ENCODE data around the gene FADS2. TPM values are rescaled to one million over a fixed set of nuclear protein-coding genes. Genes with fewer than 3 reads are reported as not detected.

Gene FADS2
- total RNA-seq, 1 experiment from 2014 or later, result 17.1 TPM

- POLR2A ChIA-PET, result no interaction called here
- no peaks in the 10 kb centered on the region for H3K9me3 ChIP-seq (ENCODE audit: control insufficient read depth in 1 of 2, insufficient read depth in 1 of 2, low read depth in 1 of 2, low read length in 2 of 2)
- H3K4me3 ChIP-seq (replicated peaks in 1 of 2; ENCODE audit: low read depth in 1 of 2, low read length in 2 of 2), result no peak overlapping the region
- H3K9me2 ChIP-seq (ENCODE audit: insufficient read depth), result no peaks in the 10 kb centered on the region
- CTCF ChIA-PET, result no interaction called here
- no peak for TF ChIP-seq EZH2 (IDR thresholded peaks at IDR 0.05)
- TF ChIP-seq SRF (IDR thresholded peaks at IDR 0.05; ENCODE audit: low read depth), result no peak
- RAD21 ChIA-PET (ENCODE audit: low non-redundant PET in 1 of 2, low total read pairs in 2 of 2, uncharacterized antibody in 2 of 2, unreplicated experiment in 2 of 2), result no interaction called here
- no peak for DNase-seq (ENCODE audit: low read depth, low spot score)
- no peaks in the 10 kb centered on the region for H3K79me2 ChIP-seq (ENCODE audit: insufficient read depth, low read length)
- H3K4me2 ChIP-seq (ENCODE audit: low read length), result no peak overlapping the region
- peaks cover 0 to 5% of the 10 kb centered on the region in 2 experiments; a peak in 1 of 4 replicates for H3K4me1 ChIP-seq (ENCODE audit: control insufficient read depth in 1 of 2, insufficient read depth in 2 of 2, low read length in 2 of 2)
- H3K9ac ChIP-seq (ENCODE audit: low read length), result no peak overlapping the region
- H4K20me1 ChIP-seq (ENCODE audit: insufficient read depth), result no peaks in the 10 kb centered on the region
- no peak overlapping the region for H3K27ac ChIP-seq (ENCODE audit: low read depth, low read length)
- no peak overlapping the region for H2AFZ ChIP-seq (ENCODE audit: low read depth, low read length, poor library complexity, severe bottlenecking)
- no peak for ATAC-seq
- intact Hi-C loops (cut with micrococcal nuclease), result no loop called here
- H3K36me3 ChIP-seq (ENCODE audit: control insufficient read depth in 1 of 2, insufficient read depth in 2 of 2, low read length in 2 of 2), result no peaks in the 10 kb centered on the region
- H3K27me3 ChIP-seq (ENCODE audit: insufficient read depth, low read length), result no peaks in the 10 kb centered on the region
- no TSS peak for BruUV-seq (replicated peaks)
These were observed 4.1 kb downstream of the FADS2 start for GRCh38 chr11:61832207-61832606.

GRCh38 chr11:61832754-61833153 is 4.7 kb downstream of the FADS2 start:
- Histone ChIP-seq H3K9ac (ENCODE audit: low read length) (no peak overlapping the region), H3K79me2 (ENCODE audit: insufficient read depth, low read length) (no peaks in the 10 kb centered on the region), H3K4me2 (ENCODE audit: low read length) (no peak overlapping the region), H3K36me3 (ENCODE audit: control insufficient read depth in 1 of 2, insufficient read depth in 2 of 2, low read length in 2 of 2) (no peaks in the 10 kb centered on the region), H3K9me3 (ENCODE audit: control insufficient read depth in 1 of 2, insufficient read depth in 1 of 2, low read depth in 1 of 2, low read length in 2 of 2) (no peaks in the 10 kb centered on the region), H3K27ac (ENCODE audit: low read depth, low read length) (no peak overlapping the region), H2AFZ (ENCODE audit: low read depth, low read length, poor library complexity, severe bottlenecking) (no peak overlapping the region), H3K4me3 (replicated peaks in 1 of 2; ENCODE audit: low read depth in 1 of 2, low read length in 2 of 2) (no peak overlapping the region), H3K9me2 (ENCODE audit: insufficient read depth) (no peaks in the 10 kb centered on the region), H4K20me1 (ENCODE audit: insufficient read depth) (no peaks in the 10 kb centered on the region), H3K27me3 (ENCODE audit: insufficient read depth, low read length) (no peaks in the 10 kb centered on the region), H3K4me1 (ENCODE audit: control insufficient read depth in 1 of 2, insufficient read depth in 2 of 2, low read length in 2 of 2) (peaks cover 0 to 5% of the 10 kb centered on the region in 2 experiments; a peak in 1 of 4 replicates)
- TF ChIP-seq MAX (IDR thresholded peaks at IDR 0.05) (no peak), JUND (IDR thresholded peaks at IDR 0.05) (no peak), SIN3A (IDR thresholded peaks at IDR 0.05; ENCODE audit: low read depth) (no peak), RAD21 (IDR thresholded peaks at IDR 0.05; ENCODE audit: low read depth) (no peak), CEBPB (IDR thresholded peaks at IDR 0.05; ENCODE audit: low read depth) (no peak)
- DNase-seq (ENCODE audit: low read depth, low spot score), result no peak
- intact Hi-C loops (cut with micrococcal nuclease), result no loop called here
- ATAC-seq, result no peak
- CTCF ChIA-PET, result no interaction called here
- BruUV-seq (replicated peaks), result no TSS peak
- POLR2A ChIA-PET, result no interaction called here
- RAD21 ChIA-PET (ENCODE audit: low non-redundant PET in 1 of 2, low total read pairs in 2 of 2, uncharacterized antibody in 2 of 2, unreplicated experiment in 2 of 2), result no interaction called here

All from HCT116 (cell line).